Left ventricle myocardium inferior (tissue), 1 donor: Measurements from ENCODE around the gene IFI27L2. TPM values are rescaled to one million over a fixed set of nuclear protein-coding genes. Genes with fewer than 3 reads are reported as not detected.

Experiments
- DNase-seq: peaks from one replicate; pipeline ENCODE4 v3.0.0-alpha.2; 2020
- H3K27ac ChIP-seq: fragments of 200-600 bp; replicated peaks from 2 replicates; pipeline ENCODE4 v1.8.0; 2021
- H3K27me3 ChIP-seq: fragments of 200-600 bp; 2 replicates; pipeline ENCODE4 v1.8.0; 2021; ENCODE audit warnings: low read depth
- H3K36me3 ChIP-seq: fragments of 200-600 bp; 2 replicates; pipeline ENCODE4 v1.8.0; 2021
- H3K4me1 ChIP-seq: fragments of 200-600 bp; 2 replicates; pipeline ENCODE4 v1.8.0; 2021
- H3K4me3 ChIP-seq: fragments of 200-600 bp; 2 replicates; pipeline ENCODE4 v1.8.0; 2021; ENCODE audit warnings: mild to moderate bottlenecking, moderate library complexity
- H3K9me3 ChIP-seq: fragments of 200-600 bp; replicated peaks from 2 replicates; pipeline ENCODE4 v1.8.0; 2021
- intact Hi-C: fragments of 100-400 bp; cut with micrococcal nuclease; formaldehyde crosslinking; loops from one replicate; pipeline ENCODE4 v1.11.0; 2022
- long read RNA-seq: library from polyadenylated mRNA; unstranded; transcript quantifications from one replicate; pipeline ENCODE4 v2.0.0, GENCODE V29; 2021
- total RNA-seq: library from RNA; stranded (reverse); fragmentation: NEBNext Ultra II Directional; extraction: Animal tissue kit (Norgen Biotek cat#: 25700); gene quantifications from one replicate; pipeline ENCODE4 v1.2.1, GENCODE V29; 2021
- TF ChIP-seq, protein P1 (sequence below): fragments of 200-600 bp; IDR thresholded peaks from 2 replicates; pipeline ENCODE4 v1.8.0; 2021; ENCODE audit warnings: antibody characterized with exemption, mild to moderate bottlenecking, borderline replicate concordance
- donor health status: DM: no; HTN: yes; CAD: no; lungs with severe emphysema.

IFI27L2 gene, protein sequence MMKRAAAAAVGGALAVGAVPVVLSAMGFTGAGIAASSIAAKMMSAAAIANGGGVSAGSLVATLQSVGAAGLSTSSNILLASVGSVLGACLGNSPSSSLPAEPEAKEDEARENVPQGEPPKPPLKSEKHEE
- 56.6 TPM for total RNA-seq
- long read RNA-seq, transcript IFI27L2-201 (4 exons, 511 nt) = major isoform, 34 of 43 reads
- long read RNA-seq, transcript IFI27L2-203 (2 exons, 676 nt) = minor isoform, 6 of 43 reads
- long read RNA-seq, partial matches to known transcripts = 1 of 43 reads
- long read RNA-seq, other reads (novel, unspliced or antisense) = 1 of 43 reads

DNA sequence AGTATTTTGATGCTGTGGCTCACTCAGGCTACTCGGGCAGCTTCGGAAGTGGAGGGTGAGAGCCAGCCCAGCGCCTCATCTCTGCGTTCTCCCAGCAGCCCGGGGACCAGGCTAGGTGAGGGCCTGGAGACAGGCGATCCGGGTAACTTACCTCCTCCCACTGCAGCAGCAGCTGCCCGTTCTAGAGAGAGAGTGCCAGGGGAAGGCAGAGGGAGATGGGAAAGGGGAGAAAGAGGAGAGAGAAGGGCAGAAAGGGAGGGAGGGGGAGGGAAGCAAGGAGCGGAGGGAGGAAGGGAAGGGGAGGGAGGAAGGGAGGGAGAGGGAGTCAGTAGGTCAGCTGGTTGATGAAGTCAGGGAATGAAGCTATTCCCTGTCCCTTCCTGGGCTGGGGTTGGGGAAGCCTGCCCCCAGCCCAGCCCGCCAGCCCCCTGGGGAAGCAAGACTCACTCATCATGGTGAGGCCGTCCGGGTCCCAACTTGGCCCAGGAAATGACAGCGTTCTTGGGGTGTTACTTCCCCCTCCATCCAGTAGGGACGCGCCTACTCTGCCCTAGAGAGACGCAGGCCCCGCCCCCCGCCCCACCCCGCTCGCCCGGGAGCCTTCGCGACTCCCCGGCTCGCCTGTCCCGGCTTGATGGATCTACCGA lies at the start of gene IFI27L2:
Gene IFI27L2, minus strand, starts transcription at position 494 of the 647 bp plus-strand sequence. Its CDS starts 40 bp downstream, at position 454.
- H3K36me3 ChIP-seq = no peaks in the 10 kb centered on the region
- no peaks in the 10 kb centered on the region for H3K9me3 ChIP-seq
- H3K27ac ChIP-seq = peak within 1 kb of the TSS; percentile 85
- peak within 1 kb of the TSS; percentile 72 for H3K4me3 ChIP-seq
- peak; percentile 82 for DNase-seq
- peaks cover 17% of the 10 kb centered on the region for H3K4me1 ChIP-seq
- intact Hi-C loops = no loop called here
- no peaks in the 10 kb centered on the region for H3K27me3 ChIP-seq
- TF ChIP-seq, protein P1, sequence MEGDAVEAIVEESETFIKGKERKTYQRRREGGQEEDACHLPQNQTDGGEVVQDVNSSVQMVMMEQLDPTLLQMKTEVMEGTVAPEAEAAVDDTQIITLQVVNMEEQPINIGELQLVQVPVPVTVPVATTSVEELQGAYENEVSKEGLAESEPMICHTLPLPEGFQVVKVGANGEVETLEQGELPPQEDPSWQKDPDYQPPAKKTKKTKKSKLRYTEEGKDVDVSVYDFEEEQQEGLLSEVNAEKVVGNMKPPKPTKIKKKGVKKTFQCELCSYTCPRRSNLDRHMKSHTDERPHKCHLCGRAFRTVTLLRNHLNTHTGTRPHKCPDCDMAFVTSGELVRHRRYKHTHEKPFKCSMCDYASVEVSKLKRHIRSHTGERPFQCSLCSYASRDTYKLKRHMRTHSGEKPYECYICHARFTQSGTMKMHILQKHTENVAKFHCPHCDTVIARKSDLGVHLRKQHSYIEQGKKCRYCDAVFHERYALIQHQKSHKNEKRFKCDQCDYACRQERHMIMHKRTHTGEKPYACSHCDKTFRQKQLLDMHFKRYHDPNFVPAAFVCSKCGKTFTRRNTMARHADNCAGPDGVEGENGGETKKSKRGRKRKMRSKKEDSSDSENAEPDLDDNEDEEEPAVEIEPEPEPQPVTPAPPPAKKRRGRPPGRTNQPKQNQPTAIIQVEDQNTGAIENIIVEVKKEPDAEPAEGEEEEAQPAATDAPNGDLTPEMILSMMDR = peak; percentile 60

DNA sequence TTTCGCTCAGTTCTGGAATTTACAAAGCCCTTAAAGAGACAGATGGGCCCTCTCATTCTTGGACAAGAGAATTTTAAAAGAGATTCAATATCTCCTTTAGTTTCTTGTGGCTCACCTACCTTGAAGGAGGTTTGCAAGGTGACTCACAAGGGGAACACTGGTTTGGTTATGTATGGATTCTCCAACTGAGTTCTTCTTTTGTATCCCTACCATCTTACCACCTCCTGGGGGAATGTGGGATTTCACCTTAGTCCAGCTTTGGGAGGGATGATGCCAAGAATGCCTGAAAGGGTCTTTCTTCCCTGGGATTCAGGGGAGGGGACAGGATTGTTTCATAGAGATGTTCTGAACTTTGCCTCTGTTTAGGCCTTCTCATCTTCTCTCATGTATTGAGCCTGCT lies 48.4 kb upstream of the IFI27L2 start:
- H3K27me3 ChIP-seq = peaks cover 82% of the 10 kb centered on the region
- DNase-seq = no peak
- H3K4me3 ChIP-seq = no peak overlapping the region
- TF ChIP-seq, protein P1 = no peak
- intact Hi-C loops = no loop called here
- H3K9me3 ChIP-seq = no peaks in the 10 kb centered on the region
- no peak overlapping the region for H3K27ac ChIP-seq
- peaks cover 30% of the 10 kb centered on the region for H3K4me1 ChIP-seq
- no peaks in the 10 kb centered on the region for H3K36me3 ChIP-seq

DNA sequence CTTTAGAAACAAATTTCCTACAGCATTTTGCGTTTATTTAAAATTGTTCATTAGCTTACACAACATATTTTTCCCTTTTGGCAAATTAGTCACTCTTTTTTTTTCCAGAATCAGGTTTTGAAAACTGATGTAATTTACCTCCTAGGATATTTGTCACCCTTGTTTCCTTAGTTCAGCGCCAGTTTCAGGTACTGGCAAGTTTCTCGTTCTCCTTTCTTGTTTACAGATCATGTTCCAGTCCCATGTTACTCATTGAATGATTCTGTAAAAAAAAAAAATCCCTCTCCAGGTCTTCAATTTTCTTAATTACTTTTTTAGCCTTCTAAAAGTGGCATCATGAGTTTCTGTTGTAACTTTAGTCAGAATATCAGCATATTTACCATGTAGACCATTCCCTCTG lies 47.4 kb upstream of the IFI27L2 start:
- DNase-seq = no peak
- intact Hi-C loops = no loop called here
- no peaks in the 10 kb centered on the region for H3K9me3 ChIP-seq
- H3K27ac ChIP-seq = no peak overlapping the region
- peaks cover 30% of the 10 kb centered on the region for H3K4me1 ChIP-seq
- TF ChIP-seq, protein P1 = no peak
- H3K4me3 ChIP-seq = no peak overlapping the region
- H3K36me3 ChIP-seq = no peaks in the 10 kb centered on the region
- peaks cover 72% of the 10 kb centered on the region for H3K27me3 ChIP-seq

DNA sequence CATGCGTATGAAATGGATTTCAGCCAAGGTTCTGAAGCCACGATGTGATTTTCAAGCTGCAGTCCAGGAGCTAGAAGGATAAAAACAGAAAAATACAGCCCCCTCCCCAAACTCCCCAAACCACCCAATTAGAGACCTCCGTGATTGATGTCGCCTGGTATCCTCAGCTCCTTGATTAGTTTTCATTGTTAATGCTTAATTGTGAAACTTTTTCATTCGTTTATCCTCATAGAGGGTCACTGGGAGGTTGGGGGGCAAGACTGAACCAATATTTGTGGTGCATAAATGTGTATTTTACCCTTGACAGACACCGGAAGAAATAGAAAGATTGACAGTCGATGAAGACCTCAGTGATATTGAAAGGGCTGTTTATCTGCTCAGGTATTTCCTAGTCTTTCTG lies 46.3 kb upstream of the IFI27L2 start:
- Histone ChIP-seq H3K4me1 (peaks cover 28% of the 10 kb centered on the region), H3K36me3 (no peaks in the 10 kb centered on the region), H3K27ac (no peak overlapping the region), H3K27me3 (peaks cover 64% of the 10 kb centered on the region), H3K9me3 (no peaks in the 10 kb centered on the region), H3K4me3 (no peak overlapping the region)
- TF ChIP-seq, protein P1 = no peak
- no peak for DNase-seq
- intact Hi-C loops = no loop called here

DNA sequence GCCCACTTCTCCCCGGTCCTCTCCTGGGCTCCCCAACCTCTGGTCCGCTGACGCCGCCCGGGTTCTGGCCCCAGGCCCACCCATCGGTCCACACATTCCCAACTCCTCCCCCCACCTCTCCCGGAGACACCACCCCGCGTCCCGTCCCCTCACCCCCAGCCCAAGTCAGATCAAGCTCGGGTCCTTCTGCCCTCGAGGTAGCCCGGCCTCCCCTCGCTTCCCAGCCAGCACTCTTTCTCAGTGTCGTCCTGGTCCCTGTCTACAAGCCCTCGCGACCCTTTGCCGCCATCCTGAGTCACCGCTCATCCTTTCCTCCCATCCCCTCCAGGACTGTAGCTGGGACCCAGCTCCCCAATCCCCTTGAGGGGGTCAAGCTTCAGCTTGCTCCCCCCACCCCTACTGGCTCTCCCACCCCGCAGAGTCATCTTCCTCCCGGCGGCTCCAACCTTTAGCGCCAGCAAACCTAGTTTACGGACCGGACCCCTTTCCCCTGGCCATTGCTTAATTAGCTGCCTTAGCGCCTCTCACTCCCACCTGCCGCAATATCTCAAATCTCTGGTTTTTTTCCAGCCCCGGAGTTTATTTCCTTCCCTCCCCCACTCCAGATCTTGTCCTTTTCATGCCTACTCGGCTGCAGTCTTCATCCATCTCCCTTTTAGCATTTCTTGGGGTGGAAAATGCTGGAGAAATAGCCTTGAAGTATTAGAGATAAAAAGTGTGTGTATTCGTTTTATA lies 45.8 kb upstream of the IFI27L2 start:
- Histone ChIP-seq H3K36me3 (no peaks in the 10 kb centered on the region), H3K27ac (no peak overlapping the region), H3K27me3 (peaks cover 60% of the 10 kb centered on the region), H3K9me3 (no peaks in the 10 kb centered on the region), H3K4me1 (peaks cover 24% of the 10 kb centered on the region), H3K4me3 (peak overlapping the region; percentile 79)
- DNase-seq = no peak
- TF ChIP-seq, protein P1 = no peak
- intact Hi-C loops = no loop called here
